HG03378 (cell line): ENCODE measurements around the gene ROR1.
"Not testable (repeated sequence)": the region's sequence is repeated elsewhere in the genome, so short reads cannot be mapped to it uniquely, and the experiment has no call there.

ENCODE experiments used
- ATAC-seq: cut with Tn5 transposase; IDR thresholded peaks from one replicate; pipeline ENCODE4 v1.9.1; 2021; ENCODE audit warnings: mild to moderate bottlenecking, moderate library complexity; ENCODE audit not compliant: unreplicated experiment

The ROR1 gene

DNA sequence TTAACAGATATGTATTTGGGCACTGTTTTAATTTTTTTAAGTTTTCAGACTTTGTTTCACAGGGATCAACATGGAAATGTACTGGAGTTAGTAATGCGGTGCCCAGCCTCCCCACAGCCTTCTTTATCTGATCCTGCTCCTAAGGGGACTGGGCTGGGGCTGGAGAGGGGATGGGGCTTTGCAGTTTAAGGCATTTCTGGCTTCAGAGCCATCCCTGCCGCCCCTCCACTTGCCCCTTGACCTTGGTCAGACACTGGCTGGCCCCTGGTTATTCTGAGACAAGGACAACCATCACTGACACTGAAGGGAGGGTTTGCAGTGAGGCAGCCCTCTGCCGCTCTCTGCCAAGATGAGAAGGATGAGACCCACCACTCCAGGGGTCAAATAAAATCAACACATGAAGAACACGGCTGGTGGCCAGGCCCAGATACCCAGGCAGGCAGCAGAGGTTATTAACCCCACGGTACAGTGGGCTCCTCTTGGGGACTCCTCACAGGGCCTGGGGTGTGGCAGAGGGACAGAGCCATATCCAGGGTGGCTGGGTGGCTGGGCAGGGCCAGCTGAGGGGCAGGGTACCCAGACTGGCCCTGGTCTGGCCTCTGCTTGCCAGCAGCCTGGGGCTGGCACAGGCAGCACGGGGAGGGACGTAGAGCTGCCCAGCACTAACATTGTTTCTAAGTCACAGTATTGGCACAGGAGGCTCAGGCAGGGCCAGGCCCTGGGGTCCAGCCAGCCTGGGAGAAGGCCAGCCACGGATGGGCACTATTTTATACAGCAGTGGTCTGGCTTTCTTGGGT lies 422.5 kb downstream of the ROR1 start:
- no peak for ATAC-seq

GRCh38 chr1:64197076-64197475 lies 423.3 kb downstream of the ROR1 start:
- no peak for ATAC-seq

DNA sequence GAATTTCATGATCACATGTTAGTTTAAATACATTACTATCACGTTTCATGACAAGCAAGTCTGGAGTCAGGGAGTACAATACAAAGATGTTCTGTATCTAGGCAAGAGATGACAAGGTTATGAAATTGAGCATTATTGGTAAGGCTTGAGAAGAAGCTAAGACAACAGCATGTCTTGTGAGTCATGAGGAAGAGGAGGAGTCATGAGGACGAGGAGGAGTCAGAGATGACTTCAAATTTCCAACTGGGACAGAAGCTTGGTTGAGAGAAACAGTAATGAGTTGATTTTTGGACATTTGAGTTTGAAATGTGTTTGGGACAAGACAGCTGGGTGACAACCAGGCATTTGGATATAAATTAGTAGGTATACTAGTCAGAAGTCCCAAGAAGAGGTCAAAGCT lies 425.3 kb downstream of the ROR1 start:
- ATAC-seq = no peak

DNA sequence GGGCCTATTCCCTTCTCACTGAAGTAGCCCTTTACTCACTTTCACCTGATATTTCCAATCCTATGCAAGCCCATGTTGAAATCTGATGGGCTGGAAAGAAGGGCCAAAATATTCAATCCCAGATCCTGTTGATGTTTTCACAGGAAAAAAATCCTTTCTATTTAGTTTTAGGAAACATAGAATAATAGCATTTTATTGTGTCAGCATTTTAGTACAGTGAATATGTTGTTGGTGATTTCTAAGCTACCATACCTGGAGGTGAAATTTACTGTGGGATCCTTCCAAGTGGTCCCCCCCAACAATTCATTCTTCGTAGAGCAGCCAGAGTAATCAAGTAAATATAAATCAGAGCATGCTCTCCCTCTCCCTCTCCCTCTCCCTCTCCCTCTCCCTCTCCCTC lies 426.2 kb downstream of the ROR1 start:
- no peak for ATAC-seq

DNA sequence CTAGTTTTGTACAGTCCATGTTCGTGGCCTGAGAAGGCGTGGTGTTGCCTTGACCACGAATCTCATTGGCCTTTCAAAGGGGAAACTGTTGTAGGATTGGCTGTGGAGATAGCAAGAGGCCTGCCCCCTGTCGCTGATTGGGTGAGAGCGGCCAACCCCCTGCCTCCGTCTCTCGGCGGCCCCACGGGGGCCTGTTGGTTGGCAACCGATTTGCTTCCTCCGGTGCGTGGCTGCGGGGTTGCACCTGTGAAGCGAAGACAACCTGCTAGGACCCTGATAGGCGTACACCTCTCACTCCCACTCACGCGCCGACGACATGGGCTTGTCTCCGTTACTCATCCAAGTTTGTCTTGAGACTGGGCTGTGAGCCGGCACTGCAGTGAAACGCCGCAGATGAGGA lies 429.6 kb downstream of the ROR1 start, which contains the start of gene UBE2U:
Gene UBE2U (plus strand): TSS at position 204 of the 400 bp plus-strand sequence. CDS start 428 bp downstream, outside the sequence.
- ATAC-seq = no peak

GRCh38 chr1:64209221-64209620 lies 435.4 kb downstream of the ROR1 start:
- ATAC-seq = no peak

DNA sequence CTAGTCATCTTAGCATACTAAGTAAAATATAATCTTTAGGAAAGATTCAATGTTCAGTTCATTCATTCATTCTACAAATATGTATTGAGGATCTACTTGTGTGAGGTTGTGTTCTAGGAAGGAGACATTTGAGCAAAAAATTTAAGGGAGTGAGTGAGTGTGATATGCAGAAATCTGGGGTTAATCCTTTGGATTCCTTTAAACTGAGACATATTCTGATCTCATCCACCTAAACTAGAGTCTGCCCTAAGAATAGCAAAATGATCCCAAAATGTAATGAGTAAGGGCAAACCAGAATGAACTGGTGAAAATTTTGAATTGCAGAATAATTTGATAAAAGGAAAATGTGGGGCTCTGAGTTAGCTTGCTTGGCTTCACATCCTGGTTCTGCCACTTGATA lies 438.2 kb downstream of the ROR1 start:
- no peak for ATAC-seq

DNA sequence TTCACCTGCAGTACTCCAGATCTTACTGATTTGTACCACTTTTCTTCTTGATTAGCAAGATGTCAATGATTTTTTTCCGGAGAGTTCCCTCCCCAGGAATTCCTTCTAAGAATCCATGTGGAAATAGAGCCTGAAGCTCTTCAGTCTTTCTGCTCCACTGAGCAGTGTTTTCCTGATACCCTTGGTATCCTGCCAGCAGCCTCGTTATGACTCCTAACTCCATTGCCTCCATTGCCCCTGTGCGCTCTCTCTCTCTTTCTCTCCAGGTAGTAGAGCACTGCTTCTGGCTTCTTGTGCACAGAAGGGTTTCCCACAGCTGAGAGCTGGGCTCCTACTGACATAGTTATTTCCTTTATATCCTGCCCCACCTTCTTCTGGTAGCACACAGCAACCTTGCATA lies 441.8 kb downstream of the ROR1 start:
- ATAC-seq = no peak

- ATAC-seq = no peak
These were observed 446.4 kb downstream of the ROR1 start for GRCh38 chr1:64220241-64220640.

- peak; percentile 77 for ATAC-seq
These were observed 449.7 kb downstream of the ROR1 start for GRCh38 chr1:64223329-64224151.

- not testable (repeated sequence) for ATAC-seq
These were observed 450.4 kb downstream of the ROR1 start for GRCh38 chr1:64224236-64224635.

DNA sequence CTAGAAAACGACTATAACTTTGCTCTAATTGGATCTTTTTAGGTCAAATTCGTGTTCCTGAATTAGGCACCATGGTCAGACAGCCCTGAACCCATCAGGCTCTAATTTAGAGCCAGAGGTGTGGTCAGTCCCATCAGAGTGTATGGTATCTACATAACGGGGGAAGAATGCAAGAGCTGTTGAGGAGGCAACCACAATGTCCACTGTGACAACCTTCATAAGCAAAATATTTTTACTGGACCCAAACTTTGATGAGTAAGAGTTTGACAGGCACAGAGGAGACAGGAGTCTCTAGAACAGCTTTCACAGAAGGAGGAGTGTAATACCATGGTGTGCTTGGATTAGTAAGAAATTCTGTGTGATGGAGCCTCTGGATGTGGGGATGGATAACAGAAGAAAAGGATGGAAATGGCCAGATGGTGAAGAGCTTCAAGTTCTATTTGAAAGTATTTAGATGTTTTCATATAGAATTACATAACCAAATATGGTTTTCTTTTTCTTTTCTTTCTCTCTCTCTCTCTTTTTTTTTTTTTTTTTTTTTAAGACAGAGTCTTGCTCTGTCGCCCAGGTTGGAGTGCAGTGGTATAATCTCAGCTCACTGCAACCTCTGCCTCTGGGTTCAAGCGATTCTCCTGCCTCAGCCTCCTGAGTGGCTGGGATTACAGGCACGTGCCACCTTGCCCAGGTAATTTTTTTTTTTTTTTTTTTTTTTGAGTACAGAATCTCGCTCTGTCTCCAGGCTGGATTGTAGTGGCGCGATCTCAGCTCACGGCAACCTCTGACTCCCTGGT lies 454.5 kb downstream of the ROR1 start:
- ATAC-seq = no peak

DNA sequence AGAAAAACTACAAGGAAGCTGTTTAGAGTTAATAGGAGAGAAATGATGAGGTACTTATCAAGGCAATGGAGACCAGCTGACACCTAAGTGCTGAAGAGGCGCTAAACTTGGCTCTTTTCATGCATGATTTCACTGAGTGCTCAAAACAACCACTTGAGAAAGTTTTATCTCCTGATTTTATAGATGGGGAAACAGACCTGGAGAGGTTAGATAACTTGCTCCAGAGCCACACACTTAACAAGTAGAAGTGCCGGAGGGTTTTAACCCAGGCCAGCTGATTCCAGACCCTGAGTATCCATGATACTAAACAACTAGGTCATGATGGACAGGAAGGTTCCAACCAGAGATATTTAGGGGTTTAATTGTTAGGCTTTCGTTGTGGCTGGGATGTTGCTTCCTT lies 455.5 kb downstream of the ROR1 start:
- no peak for ATAC-seq
